Stimulated activated effector memory CD8-positive, alpha-beta T cell treated with anti-CD3 and anti-CD28 coated beads, Interleukin-12 subunit alpha, Interleukin-12 subunit beta, amount 100 ng/mL, for 72 hours (primary cell): Measurements from ENCODE around the gene DPRX.

Experiments
- ATAC-seq: fragments of 150-1000 bp; cut with Tn5 transposase; 2 replicates; pipeline ENCODE4 v1.10.0; 2021
- DNase-seq, 2 donors: peaks; one replicate each; pipeline ENCODE4 v3.0.0; 2021 to 2022; ENCODE audit warnings: low spot score in 2 of 2
- H3K27ac Mint-ChIP-seq: one replicate; pipeline ENCODE4 v1.8.0; 2022; ENCODE audit warnings: mild to moderate bottlenecking, mixed read lengths
- H3K36me3 Mint-ChIP-seq: one replicate; pipeline ENCODE4 v1.8.0; 2022; ENCODE audit warnings: mild to moderate bottlenecking, mixed read lengths
- H3K4me1 Mint-ChIP-seq: one replicate; pipeline ENCODE4 v1.8.0; 2022; ENCODE audit warnings: mixed read lengths
- H3K4me3 Mint-ChIP-seq: one replicate; pipeline ENCODE4 v1.8.0; 2022; ENCODE audit warnings: mild to moderate bottlenecking, mixed read lengths
- H3K9me3 Mint-ChIP-seq: one replicate; pipeline ENCODE4 v1.8.0; 2022; ENCODE audit warnings: mixed read lengths

DPRX gene

GRCh38 chr19:53626976-53627375 lies 4.8 kb upstream of the DPRX start:
- peaks cover 5% of the 10 kb centered on the region for H3K9me3 Mint-ChIP-seq
- H3K36me3 Mint-ChIP-seq, result no peaks in the 10 kb centered on the region
- no peaks in the 10 kb centered on the region for H3K4me1 Mint-ChIP-seq
- no peak overlapping the region for H3K4me3 Mint-ChIP-seq
- ATAC-seq (no peak), DNase-seq (no peak)
- no peak overlapping the region for H3K27ac Mint-ChIP-seq

GRCh38 chr19:53634768-53635167 lies 3.0 kb downstream of the DPRX start:
- H3K9me3 Mint-ChIP-seq, result peaks cover 7% of the 10 kb centered on the region
- ATAC-seq, result no peak
- no peaks in the 10 kb centered on the region for H3K4me1 Mint-ChIP-seq
- H3K4me3 Mint-ChIP-seq, result no peak overlapping the region
- DNase-seq, result no peak
- H3K36me3 Mint-ChIP-seq, result no peaks in the 10 kb centered on the region
- no peak overlapping the region for H3K27ac Mint-ChIP-seq

- H3K36me3 Mint-ChIP-seq, result no peaks in the 10 kb centered on the region
- no peak overlapping the region for H3K27ac Mint-ChIP-seq
- DNase-seq (no peak), ATAC-seq (no peak)
- no peak overlapping the region for H3K4me3 Mint-ChIP-seq
- H3K4me1 Mint-ChIP-seq, result no peaks in the 10 kb centered on the region
- peaks cover 14% of the 10 kb centered on the region for H3K9me3 Mint-ChIP-seq
These were observed 7.7 kb downstream of the DPRX start for GRCh38 chr19:53639471-53639870.

GRCh38 chr19:53642381-53643099 lies 10.7 kb downstream of the DPRX start:
- ATAC-seq, result no peak
- Mint-ChIP-seq H3K9me3 (peaks cover 15% of the 10 kb centered on the region), H3K4me3 (no peak overlapping the region), H3K4me1 (no peaks in the 10 kb centered on the region), H3K27ac (no peak overlapping the region), H3K36me3 (no peaks in the 10 kb centered on the region)
- no peak for DNase-seq

GRCh38 chr19:53644061-53644816 lies 12.4 kb downstream of the DPRX start:
- DNase-seq, result no peak
- Mint-ChIP-seq H3K9me3 (peaks cover 15% of the 10 kb centered on the region), H3K27ac (no peak overlapping the region), H3K36me3 (no peaks in the 10 kb centered on the region), H3K4me3 (no peak overlapping the region), H3K4me1 (no peaks in the 10 kb centered on the region)
- no peak for ATAC-seq

GRCh38 chr19:53646144-53646543 lies 14.3 kb downstream of the DPRX start:
- no peak for ATAC-seq
- no peak for DNase-seq
- H3K36me3 Mint-ChIP-seq, result no peaks in the 10 kb centered on the region
- peaks cover 17% of the 10 kb centered on the region for H3K9me3 Mint-ChIP-seq
- no peak overlapping the region for H3K4me3 Mint-ChIP-seq
- no peaks in the 10 kb centered on the region for H3K4me1 Mint-ChIP-seq
- no peak overlapping the region for H3K27ac Mint-ChIP-seq

- Mint-ChIP-seq H3K4me1 (no peaks in the 10 kb centered on the region), H3K27ac (no peak overlapping the region), H3K36me3 (no peaks in the 10 kb centered on the region), H3K4me3 (no peak overlapping the region), H3K9me3 (peaks cover 17% of the 10 kb centered on the region)
- DNase-seq, result no peak
- no peak for ATAC-seq
These were observed 15.6 kb downstream of the DPRX start for GRCh38 chr19:53647350-53647749.

GRCh38 chr19:53647792-53648191 lies 16.0 kb downstream of the DPRX start:
- Mint-ChIP-seq H3K4me3 (no peak overlapping the region), H3K9me3 (peaks cover 14% of the 10 kb centered on the region), H3K27ac (no peak overlapping the region), H3K36me3 (no peaks in the 10 kb centered on the region), H3K4me1 (no peaks in the 10 kb centered on the region)
- ATAC-seq (no peak), DNase-seq (no peak)

GRCh38 chr19:53649746-53650593 lies 18.2 kb downstream of the DPRX start:
- Mint-ChIP-seq H3K36me3 (no peaks in the 10 kb centered on the region), H3K27ac (no peak overlapping the region), H3K4me1 (no peaks in the 10 kb centered on the region), H3K4me3 (no peak overlapping the region), H3K9me3 (peaks cover 6% of the 10 kb centered on the region)
- ATAC-seq, result no peak
- DNase-seq, result no peak

- Mint-ChIP-seq H3K9me3 (peaks cover 6% of the 10 kb centered on the region), H3K4me1 (no peaks in the 10 kb centered on the region), H3K27ac (no peak overlapping the region), H3K4me3 (no peak overlapping the region), H3K36me3 (no peaks in the 10 kb centered on the region)
- DNase-seq (no peak), ATAC-seq (no peak)
These were observed 20.7 kb downstream of the DPRX start for GRCh38 chr19:53652476-53652875.

- DNase-seq, result no peak
- Mint-ChIP-seq H3K36me3 (no peaks in the 10 kb centered on the region), H3K4me3 (no peak overlapping the region), H3K9me3 (peaks cover 13% of the 10 kb centered on the region), H3K4me1 (no peaks in the 10 kb centered on the region), H3K27ac (no peak overlapping the region)
- no peak for ATAC-seq
These were observed 23.4 kb downstream of the DPRX start for GRCh38 chr19:53655042-53655665.

- Mint-ChIP-seq H3K36me3 (no peaks in the 10 kb centered on the region), H3K4me3 (no peak overlapping the region), H3K4me1 (no peaks in the 10 kb centered on the region), H3K27ac (no peak overlapping the region), H3K9me3 (peaks cover 10% of the 10 kb centered on the region)
- no peak for DNase-seq
- no peak for ATAC-seq
These were observed 25.5 kb downstream of the DPRX start for GRCh38 chr19:53657330-53657729.

- ATAC-seq (no peak), DNase-seq (no peak)
- peaks cover 10% of the 10 kb centered on the region for H3K9me3 Mint-ChIP-seq
- H3K4me3 Mint-ChIP-seq, result no peak overlapping the region
- no peaks in the 10 kb centered on the region for H3K36me3 Mint-ChIP-seq
- H3K27ac Mint-ChIP-seq, result no peak overlapping the region
- no peaks in the 10 kb centered on the region for H3K4me1 Mint-ChIP-seq
These were observed 26.0 kb downstream of the DPRX start for GRCh38 chr19:53657778-53658177.

GRCh38 chr19:53659292-53659691 lies 27.5 kb downstream of the DPRX start:
- H3K4me3 Mint-ChIP-seq, result no peak overlapping the region
- no peak overlapping the region for H3K27ac Mint-ChIP-seq
- H3K36me3 Mint-ChIP-seq, result no peaks in the 10 kb centered on the region
- peaks cover 10% of the 10 kb centered on the region for H3K9me3 Mint-ChIP-seq
- no peak for ATAC-seq
- H3K4me1 Mint-ChIP-seq, result no peaks in the 10 kb centered on the region
- no peak for DNase-seq

- H3K27ac Mint-ChIP-seq, result no peak overlapping the region
- no peaks in the 10 kb centered on the region for H3K4me1 Mint-ChIP-seq
- H3K9me3 Mint-ChIP-seq, result peaks cover 7% of the 10 kb centered on the region
- H3K4me3 Mint-ChIP-seq, result no peak overlapping the region
- no peak for ATAC-seq
- no peaks in the 10 kb centered on the region for H3K36me3 Mint-ChIP-seq
- DNase-seq, result no peak
These were observed 28.8 kb downstream of the DPRX start for GRCh38 chr19:53660584-53660983.
